CD14-positive monocyte (primary cell): ENCODE data around the gene TNIP2. TPM values are rescaled to one million over a fixed set of nuclear protein-coding genes. Genes with fewer than 3 reads are reported as not detected.

Experiments
- DNase-seq, 3 donors: peaks; one replicate each; pipeline ENCODE4 v3.0.0-alpha.2; 2011 to 2022
- H2AFZ ChIP-seq: 2 replicates; pipeline ENCODE4 v1.6.0; 2012; ENCODE audit warnings: mild to moderate bottlenecking, low read depth, low read length, inconsistent platforms; ENCODE audit not compliant: insufficient read depth, poor library complexity, severe bottlenecking
- H3K27ac ChIP-seq, 2 donors: 1 replicate in 1 of 2; 2 replicates in 1 of 2; pipeline ENCODE4 v1.5.1; 2012 to 2013; ENCODE audit warnings: low read length in 2 of 2, control low read depth in 1 of 2, inconsistent platforms in 1 of 2, low read depth in 1 of 2, mild to moderate bottlenecking in 1 of 2
- H3K27me3 ChIP-seq, 2 donors: one replicate each; pipeline versions ENCODE4 v1.6.0 to v1.6.1; 2011 to 2013; ENCODE audit warnings: low read length in 2 of 2; ENCODE audit not compliant: control insufficient read depth in 2 of 2, insufficient read depth in 2 of 2
- H3K36me3 ChIP-seq, 2 donors: replicated peaks in 1 of 2; 1 replicate in 1 of 2; 2 replicates in 1 of 2; pipeline versions ENCODE4 v1.5.1 to v1.6.1; 2012 to 2013; ENCODE audit warnings: low read length in 2 of 2, control low read depth in 1 of 2, inconsistent platforms in 1 of 2, mild to moderate bottlenecking in 1 of 2; ENCODE audit not compliant: insufficient read depth in 2 of 2, control insufficient read depth in 1 of 2
- H3K4me1 ChIP-seq, 2 donors: 1 replicate in 1 of 2; 2 replicates in 1 of 2; pipeline versions ENCODE4 v1.5.1 to v1.6.1; 2012 to 2013; ENCODE audit warnings: low read length in 2 of 2, control low read depth in 1 of 2, inconsistent platforms in 1 of 2, mild to moderate bottlenecking in 1 of 2, moderate library complexity in 1 of 2; ENCODE audit not compliant: insufficient read depth in 2 of 2, control insufficient read depth in 1 of 2
- H3K4me2 ChIP-seq: replicated peaks from 2 replicates; pipeline ENCODE3; 2012; ENCODE audit warnings: low read length, moderate library complexity, mild to moderate bottlenecking; ENCODE audit not compliant: poor library complexity, severe bottlenecking; ENCODE audit errors: extremely low read depth
- H3K4me3 ChIP-seq, 3 experiments: fragments of 200-600 bp in 1 of 3; sonication (generic) in 1 of 3; replicated peaks in 1 of 3; 1 replicate in 2 of 3; 2 replicates in 1 of 3; pipeline ENCODE4 v1.5.1; 2011 to 2013; ENCODE audit warnings: low read length in 3 of 3, mild to moderate bottlenecking in 3 of 3, control low read depth in 2 of 3, low read depth in 2 of 3, inconsistent platforms in 1 of 3, moderate library complexity in 1 of 3
- H3K79me2 ChIP-seq: 2 replicates; pipeline ENCODE4 v1.6.0; 2012; ENCODE audit warnings: mild to moderate bottlenecking, control low read depth, inconsistent platforms, low read length, moderate library complexity; ENCODE audit not compliant: insufficient read depth
- H3K9ac ChIP-seq: 2 replicates; pipeline ENCODE4 v1.6.0; 2017; ENCODE audit warnings: low read length, mild to moderate bottlenecking; ENCODE audit not compliant: insufficient read depth, poor library complexity, severe bottlenecking
- H3K9me3 ChIP-seq, 2 donors: replicated peaks in 1 of 2; 1 replicate in 1 of 2; 2 replicates in 1 of 2; pipeline versions ENCODE4 v1.5.1 to v1.6.1; 2012 to 2013; ENCODE audit warnings: low read length in 2 of 2, control low read depth in 1 of 2; ENCODE audit not compliant: control insufficient read depth in 1 of 2, insufficient read depth in 1 of 2
- H4K20me1 ChIP-seq: 2 replicates; pipeline ENCODE4 v1.6.0; 2012; ENCODE audit warnings: mild to moderate bottlenecking, low read length, control low read depth, moderate library complexity; ENCODE audit not compliant: insufficient read depth
- H3K27ac Mint-ChIP-seq, 7 donors: one replicate each; pipeline ENCODE4 v1.8.0; 2020; ENCODE audit warnings: mild to moderate bottlenecking in 7 of 7, mixed read lengths in 7 of 7, moderate library complexity in 6 of 7, inconsistent platforms in 2 of 7
- H3K27me3 Mint-ChIP-seq, 3 donors: one replicate each; pipeline ENCODE4 v1.8.0; 2021 to 2022; ENCODE audit warnings: low read depth in 3 of 3, mild to moderate bottlenecking in 3 of 3, mixed read lengths in 3 of 3, moderate library complexity in 3 of 3, inconsistent platforms in 1 of 3
- H3K36me3 Mint-ChIP-seq, 2 donors: one replicate each; pipeline ENCODE4 v1.8.0; 2020; ENCODE audit warnings: mixed read lengths in 2 of 2, inconsistent platforms in 1 of 2, mild to moderate bottlenecking in 1 of 2
- H3K4me1 Mint-ChIP-seq: one replicate; pipeline ENCODE4 v1.8.0; 2020; ENCODE audit warnings: mild to moderate bottlenecking, mixed read lengths
- H3K4me3 Mint-ChIP-seq, 2 donors: one replicate each; pipeline ENCODE4 v1.8.0; 2020; ENCODE audit warnings: mild to moderate bottlenecking in 2 of 2, mixed read lengths in 2 of 2, moderate library complexity in 1 of 2
- H3K9me3 Mint-ChIP-seq, 7 donors: one replicate each; pipeline ENCODE4 v1.8.0; 2020 to 2022; ENCODE audit warnings: mixed read lengths in 7 of 7, mild to moderate bottlenecking in 6 of 7, moderate library complexity in 6 of 7, inconsistent platforms in 2 of 7
- CTCF ChIP-seq: fragments of 200-600 bp; IDR thresholded peaks from one replicate; pipeline ENCODE4 v1.8.0; 2022; ENCODE audit warnings: antibody characterized with exemption, mild to moderate bottlenecking
- WGBS: methylation state at CpG from one replicate; pipeline ENCODE4 v1.1.5; 2013; ENCODE audit warnings: missing lambda C conversion rate; ENCODE audit not compliant: insufficient coverage; 5-methylcytosine and 5-hydroxymethylcytosine counted together
- intact Hi-C, 2 donors: fragments of 100-400 bp; cut with micrococcal nuclease; formaldehyde crosslinking; loops; one replicate each; pipeline versions ENCODE4 v1.15.0 to v1.15.1; 2023
- polyA plus RNA-seq, 3 donors: library from polyadenylated mRNA; depleted of rRNA in 1 of 3; unstranded in 2 of 3; stranded (reverse) in 1 of 3; fragments of 300-500 nt in 2 of 3; fragments of >200 nt in 1 of 3; fragmentation: Illumina TruSeq in 2 of 3; gene quantifications; 1 replicate in 2 of 3; 2 replicates in 1 of 3; pipeline ENCODE4 v1.2.3, GENCODE V29; 2012 to 2021

Gene TNIP2
- polyA plus RNA-seq, 3 donors: 27.6 to 75.7 (median 28.2) TPM

GRCh38 chr4:2713337-2713736, 42.8 kb downstream of the TNIP2 start:
- H3K4me3 ChIP-seq: no peak overlapping the region
- Mint-ChIP-seq H3K36me3 (peaks cover 41 to 75% of the 10 kb centered on the region in 2 donors), H3K4me3 (no peak overlapping the region), H3K27me3 (peaks cover 0 to 2% (median 0%) of the 10 kb centered on the region in 3 donors), H3K27ac (peak overlapping the region in 2 of 7 donors; percentile 14 to 58), H3K4me1 (peaks cover 22% of the 10 kb centered on the region), H3K9me3 (no peaks in the 10 kb centered on the region)
- no peak overlapping the region for H3K4me2 ChIP-seq
- no peaks in the 10 kb centered on the region for H3K9me3 ChIP-seq
- no peak overlapping the region for H3K9ac ChIP-seq
- WGBS: no CpG with 5 or more reads among the region's 5 CpGs
- DNase-seq: no peak
- peaks cover 26% of the 10 kb centered on the region for H4K20me1 ChIP-seq
- H3K36me3 ChIP-seq: peaks cover 28 to 55% of the 10 kb centered on the region in 2 donors
- peak overlapping the region in 1 of 2 donors; percentile 54 for H3K27ac ChIP-seq
- intact Hi-C loops: no loop called here
- no peaks in the 10 kb centered on the region for H3K79me2 ChIP-seq
- TF ChIP-seq CTCF: no peak
- H2AFZ ChIP-seq: no peak overlapping the region
- H3K4me1 ChIP-seq: peaks cover 0 to 9% of the 10 kb centered on the region in 2 donors
- H3K27me3 ChIP-seq: no peaks in the 10 kb centered on the region

- H3K27ac ChIP-seq: no peak overlapping the region
- peaks cover 26% of the 10 kb centered on the region for H4K20me1 ChIP-seq
- peaks cover 30 to 51% of the 10 kb centered on the region in 2 donors for H3K36me3 ChIP-seq
- Mint-ChIP-seq H3K27me3 (peaks cover 0 to 2% (median 0%) of the 10 kb centered on the region in 3 donors), H3K4me1 (peaks cover 22% of the 10 kb centered on the region), H3K36me3 (peaks cover 36 to 73% of the 10 kb centered on the region in 2 donors), H3K27ac (peak overlapping the region in 1 of 7 donors; percentile 46), H3K9me3 (no peaks in the 10 kb centered on the region), H3K4me3 (no peak overlapping the region)
- H3K27me3 ChIP-seq: no peaks in the 10 kb centered on the region
- H3K4me3 ChIP-seq: no peak overlapping the region
- H3K9ac ChIP-seq: no peak overlapping the region
- intact Hi-C loops: no loop called here
- peaks cover 0 to 9% of the 10 kb centered on the region in 2 donors for H3K4me1 ChIP-seq
- no peak for DNase-seq
- H2AFZ ChIP-seq: no peak overlapping the region
- 53% methylated on average over 5 of the region's 9 CpGs for WGBS
- no peaks in the 10 kb centered on the region for H3K79me2 ChIP-seq
- no peak for TF ChIP-seq CTCF
- H3K9me3 ChIP-seq: no peaks in the 10 kb centered on the region
- no peak overlapping the region for H3K4me2 ChIP-seq
These were observed 43.8 kb downstream of the TNIP2 start for GRCh38 chr4:2712261-2712842.
